Measurements from ENCODE around the gene BABAM1.

GRCh38 chr19:17263712-17264640, 3.3 kb upstream of the BABAM1 start:
- TF ChIP-seq CTCF (IDR thresholded peaks at IDR 0.05; ENCODE audit: low read depth, low read length, poor library complexity, severe bottlenecking) (no peak), EZH2phosphoT487 (IDR thresholded peaks at IDR 0.05; ENCODE audit: borderline replicate concordance, low read length) (no peak)

All from DOHH2 (cell line).